Measurements from ENCODE around the gene TYSND1. TPM values are rescaled to one million over a fixed set of nuclear protein-coding genes. Genes with fewer than 3 reads are reported as not detected.
A peak's percentile ranks its signal among the peaks of the same experiment; 100 is the strongest.

The TYSND1 gene, protein sequence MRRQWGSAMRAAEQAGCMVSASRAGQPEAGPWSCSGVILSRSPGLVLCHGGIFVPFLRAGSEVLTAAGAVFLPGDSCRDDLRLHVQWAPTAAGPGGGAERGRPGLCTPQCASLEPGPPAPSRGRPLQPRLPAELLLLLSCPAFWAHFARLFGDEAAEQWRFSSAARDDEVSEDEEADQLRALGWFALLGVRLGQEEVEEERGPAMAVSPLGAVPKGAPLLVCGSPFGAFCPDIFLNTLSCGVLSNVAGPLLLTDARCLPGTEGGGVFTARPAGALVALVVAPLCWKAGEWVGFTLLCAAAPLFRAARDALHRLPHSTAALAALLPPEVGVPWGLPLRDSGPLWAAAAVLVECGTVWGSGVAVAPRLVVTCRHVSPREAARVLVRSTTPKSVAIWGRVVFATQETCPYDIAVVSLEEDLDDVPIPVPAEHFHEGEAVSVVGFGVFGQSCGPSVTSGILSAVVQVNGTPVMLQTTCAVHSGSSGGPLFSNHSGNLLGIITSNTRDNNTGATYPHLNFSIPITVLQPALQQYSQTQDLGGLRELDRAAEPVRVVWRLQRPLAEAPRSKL
- total RNA-seq (2014; rRNA removed) (78.2 and 87.3 TPM in 2 replicates), Bru-seq, nascent RNA (percentile 93 among the genes with signal in this experiment), BruChase-seq, experiment 1, labeled RNA remaining after a 6-hour chase (percentile 94 among the genes with signal in this experiment), BruChase-seq, experiment 2, labeled RNA remaining after a 2-hour chase (percentile 95 among the genes with signal in this experiment)
- long read RNA-seq, transcript TYSND1-204 (3 exons, 3,341 nt) = minor isoform, 12 of 261 reads
- long read RNA-seq, transcript TYSND1-203 (4 exons, 2,620 nt) = minor isoform, 8 of 261 reads
- long read RNA-seq, transcript TYSND1-202 (2 exons, 3,397 nt) = minor isoform, 32 of 261 reads
- long read RNA-seq, transcript TYSND1-201 (4 exons, 3,644 nt) = major isoform, 163 of 261 reads
- long read RNA-seq, partial matches to known transcripts = 40 of 261 reads
- long read RNA-seq, other reads (novel, unspliced or antisense) = 6 of 261 reads

DNA sequence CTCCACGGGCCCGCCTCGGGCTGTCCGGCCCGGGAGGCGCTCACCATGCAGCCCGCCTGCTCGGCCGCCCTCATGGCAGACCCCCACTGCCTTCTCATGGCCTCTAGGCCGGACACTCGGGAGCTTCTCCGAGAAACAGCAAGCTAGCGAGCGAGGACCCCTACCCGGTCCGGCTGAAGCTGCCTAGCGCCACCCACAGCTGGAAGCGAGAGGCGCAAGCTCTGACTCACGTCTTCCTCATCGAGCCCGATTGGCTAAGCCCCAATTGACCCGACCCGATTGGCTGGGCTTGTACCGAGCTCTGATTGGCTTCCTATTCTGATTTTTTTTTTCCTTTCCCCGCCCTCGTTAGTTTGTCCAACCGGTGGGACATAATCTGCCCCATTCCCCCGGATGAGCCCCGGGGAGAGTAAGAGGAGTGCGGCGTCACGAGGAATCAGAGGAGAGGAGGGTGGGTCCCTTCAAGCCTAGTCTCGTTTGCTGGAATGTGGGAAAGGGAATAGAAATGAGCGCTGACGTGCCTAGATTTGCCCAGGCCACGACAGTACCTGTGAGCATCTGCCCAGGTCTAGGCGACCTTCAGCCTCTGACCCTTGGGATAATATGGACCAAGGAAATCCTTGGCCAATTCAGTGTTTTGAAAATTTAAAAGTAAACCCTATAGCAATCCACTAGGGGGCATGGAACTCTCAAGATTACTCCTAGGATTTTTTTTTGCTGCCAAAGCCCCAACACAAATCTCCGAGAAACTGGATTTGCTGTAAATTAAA lies at the start of gene TYSND1:
TSS of gene TYSND1 (minus strand) at position 212 of the 770 bp plus-strand sequence. CDS start at position 98, 114 bp downstream.
- H3F3A ChIP-seq (ENCODE audit: low read length, unreplicated experiment) = peaks cover 9% of the 10 kb centered on the region
- peaks cover 57% of the 10 kb centered on the region for H3K79me2 ChIP-seq (ENCODE audit: low read length)
- POLR2A ChIA-PET (ENCODE audit: unreplicated experiment) = interaction anchor here (0.5 to 1.5 kb wide), 17 partner anchors 11 to 345 kb away, joined by 3 to 40 read pairs (median 4); partner anchors contain the start of genes COL13A1 and SAR1A
- H3K27ac ChIP-seq (ENCODE audit: low read length) = peak within 1 kb of the TSS; percentile 57
- BruUV-seq (replicated peaks) = TSS peak; percentile 98
- H3K4me1 ChIP-seq (ENCODE audit: insufficient read depth, low read length) = peaks cover 21% of the 10 kb centered on the region
- no peaks in the 10 kb centered on the region for H3K9me2 ChIP-seq (replicated peaks; ENCODE audit: low read length)
- H3K36me3 ChIP-seq (ENCODE audit: low read depth, low read length) = peaks cover 33% of the 10 kb centered on the region
- no peak for TF ChIP-seq EZH2phosphoT487 (IDR thresholded peaks at IDR 0.05; ENCODE audit: borderline replicate concordance, low read length)
- TF ChIP-seq, protein P1, sequence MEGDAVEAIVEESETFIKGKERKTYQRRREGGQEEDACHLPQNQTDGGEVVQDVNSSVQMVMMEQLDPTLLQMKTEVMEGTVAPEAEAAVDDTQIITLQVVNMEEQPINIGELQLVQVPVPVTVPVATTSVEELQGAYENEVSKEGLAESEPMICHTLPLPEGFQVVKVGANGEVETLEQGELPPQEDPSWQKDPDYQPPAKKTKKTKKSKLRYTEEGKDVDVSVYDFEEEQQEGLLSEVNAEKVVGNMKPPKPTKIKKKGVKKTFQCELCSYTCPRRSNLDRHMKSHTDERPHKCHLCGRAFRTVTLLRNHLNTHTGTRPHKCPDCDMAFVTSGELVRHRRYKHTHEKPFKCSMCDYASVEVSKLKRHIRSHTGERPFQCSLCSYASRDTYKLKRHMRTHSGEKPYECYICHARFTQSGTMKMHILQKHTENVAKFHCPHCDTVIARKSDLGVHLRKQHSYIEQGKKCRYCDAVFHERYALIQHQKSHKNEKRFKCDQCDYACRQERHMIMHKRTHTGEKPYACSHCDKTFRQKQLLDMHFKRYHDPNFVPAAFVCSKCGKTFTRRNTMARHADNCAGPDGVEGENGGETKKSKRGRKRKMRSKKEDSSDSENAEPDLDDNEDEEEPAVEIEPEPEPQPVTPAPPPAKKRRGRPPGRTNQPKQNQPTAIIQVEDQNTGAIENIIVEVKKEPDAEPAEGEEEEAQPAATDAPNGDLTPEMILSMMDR (conservative IDR thresholded peaks at IDR 0.05; ENCODE audit: low read depth, low read length) = peak; percentile 71
- H2AFZ ChIP-seq (ENCODE audit: low read length) = peak within 1 kb of the TSS; percentile 69
- H3K4me3 ChIP-seq (ENCODE audit: low read length) = peak within 1 kb of the TSS; percentile 72
- peak within 1 kb of the TSS; percentile 83 for H3K9ac ChIP-seq (ENCODE audit: low read length)
- H3K4me2 ChIP-seq (ENCODE audit: low read length) = peak within 1 kb of the TSS; percentile 91
- CTCF ChIA-PET = interaction anchor here (0.6 to 2.6 kb wide), 49 partner anchors 9 to 1136 kb away, joined by 3 to 50 read pairs (median 5); partner anchors contain the start of genes EIF4EBP2, MACROH2A2, PPA1 and SAR1A
- intact Hi-C loops (cut with micrococcal nuclease) = loop anchor here (1.0 to 2.0 kb wide), 9 partner anchors 14 to 241 kb away; partner anchors contain the start of genes AIFM2, LRRC20 and SAR1A
- DNase-seq (peak; percentile 100), ATAC-seq (peak; percentile 75)
- H3K27me3 ChIP-seq (ENCODE audit: low read length) = no peaks in the 10 kb centered on the region
- H3K9me3 ChIP-seq (ENCODE audit: low read length) = no peaks in the 10 kb centered on the region
- no peaks in the 10 kb centered on the region; the same call in 1 of the 2 replicates for H4K20me1 ChIP-seq (ENCODE audit: low read length)

DNA sequence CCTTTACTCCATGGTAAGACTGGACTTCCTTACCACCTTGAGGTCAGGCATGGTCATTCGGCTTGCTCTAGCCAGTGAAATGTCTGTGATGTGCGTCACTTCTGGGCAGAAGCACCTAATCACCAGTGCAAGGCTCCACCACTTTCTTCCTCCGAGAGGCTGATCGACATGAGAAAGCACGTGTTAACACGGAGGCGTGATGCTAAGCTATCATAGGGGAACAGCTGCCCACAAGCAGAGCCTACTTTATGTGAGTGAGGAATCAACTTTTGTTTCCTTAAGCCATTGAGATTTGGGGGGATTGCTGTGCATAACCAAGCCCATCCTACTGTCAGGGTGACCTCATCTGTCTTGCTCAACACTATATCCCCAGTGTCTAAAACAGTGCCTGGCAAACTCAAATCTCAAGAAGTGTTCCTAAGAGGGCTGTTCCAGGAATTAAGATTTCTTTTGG lies 46.9 kb upstream of the TYSND1 start:
- POLR2A ChIA-PET (ENCODE audit: unreplicated experiment) = interaction anchor here (0.6 to 0.7 kb wide), 2 partner anchors 23 to 185 kb away, joined by 3 to 6 read pairs; partner anchors contain the start of gene SAR1A
- BruUV-seq (replicated peaks) = no TSS peak
- Histone ChIP-seq H3K4me2 (ENCODE audit: low read length) (no peak overlapping the region), H3K27ac (ENCODE audit: low read length) (no peak overlapping the region), H4K20me1 (ENCODE audit: low read length) (no peaks in the 10 kb centered on the region), H3K9me2 (replicated peaks; ENCODE audit: low read length) (no peaks in the 10 kb centered on the region), H3K4me3 (ENCODE audit: low read length) (no peak overlapping the region), H3K9me3 (ENCODE audit: low read length) (no peaks in the 10 kb centered on the region), H3K27me3 (ENCODE audit: low read length) (no peaks in the 10 kb centered on the region), H3K4me1 (ENCODE audit: insufficient read depth, low read length) (peaks cover 18% of the 10 kb centered on the region), H3K36me3 (ENCODE audit: low read depth, low read length) (0 out of 2 replicates have a peak, but pooled peaks cover 3% of the 10 kb centered on the region), H3F3A (ENCODE audit: low read length, unreplicated experiment) (no peaks in the 10 kb centered on the region), H3K79me2 (ENCODE audit: low read length) (no peaks in the 10 kb centered on the region), H2AFZ (ENCODE audit: low read length) (no peak overlapping the region), H3K9ac (ENCODE audit: low read length) (no peak overlapping the region)
- intact Hi-C loops (cut with micrococcal nuclease) = loop anchor here (2.0 kb wide), 1 partner anchor 47 kb away; the partner anchor contains the start of gene TYSND1
- CTCF ChIA-PET = interaction anchor here (1.3 kb wide), 1 partner anchor 47 kb away, joined by 6 read pairs; the partner anchor contains the start of gene TYSND1
- ATAC-seq (no peak), DNase-seq (no peak)
- TF ChIP-seq, protein P1 (conservative IDR thresholded peaks at IDR 0.05; ENCODE audit: low read depth, low read length) = no peak
- no peak for TF ChIP-seq EZH2phosphoT487 (IDR thresholded peaks at IDR 0.05; ENCODE audit: borderline replicate concordance, low read length)

Data from PC-3 (cell line).